Tibial nerve (tissue), 4 donors: ENCODE measurements around the gene ASB1. TPM values are rescaled to one million over a fixed set of nuclear protein-coding genes. Genes with fewer than 3 reads are reported as not detected.
"Not testable (repeated sequence)": the region's sequence is repeated elsewhere in the genome, so short reads cannot be mapped to it uniquely, and the experiment has no call there.

ENCODE experiments used
- DNase-seq, 2 donors: peaks; one replicate each; pipeline ENCODE4 v3.0.0-alpha.2; 2019; ENCODE audit warnings: low spot score in 2 of 2
- H3K27ac ChIP-seq, 4 donors: fragments of 200-600 bp; sonication (generic) in 3 of 4; one replicate each; pipeline ENCODE4 v1.5.1; 2017 to 2019; ENCODE audit warnings: mild to moderate bottlenecking in 1 of 4
- H3K27me3 ChIP-seq, 2 donors: fragments of 200-600 bp; sonication (generic) in 1 of 2; one replicate each; pipeline versions ENCODE4 v1.5.1 to v1.6.0; 2017 to 2019
- H3K36me3 ChIP-seq, 3 donors: fragments of 200-600 bp; sonication (generic); one replicate each; pipeline ENCODE4 v1.5.1; 2018 to 2019
- H3K4me1 ChIP-seq, 4 donors: fragments of 200-600 bp; sonication (generic) in 3 of 4; one replicate each; pipeline ENCODE4 v1.5.1; 2017 to 2019
- H3K4me3 ChIP-seq, 4 donors: fragments of 200-600 bp; sonication (generic) in 3 of 4; one replicate each; pipeline ENCODE4 v1.5.1; 2017 to 2019; ENCODE audit warnings: mild to moderate bottlenecking in 1 of 4, moderate library complexity in 1 of 4
- H3K9me3 ChIP-seq, 4 donors: fragments of 200-600 bp; sonication (generic) in 3 of 4; one replicate each; pipeline ENCODE4 v1.5.1; 2017 to 2019
- CTCF ChIP-seq, 5 experiments: fragments of 200-600 bp in 3 of 5; fragments of 450-650 bp in 2 of 5; sonication (generic) in 3 of 5; IDR thresholded peaks; one replicate each; pipeline ENCODE4 v1.5.1; 2016 to 2019; ENCODE audit warnings: antibody characterized with exemption in 5 of 5, mild to moderate bottlenecking in 3 of 5, moderate library complexity in 2 of 5
- EP300 ChIP-seq, 2 donors: sonication (generic); formaldehyde crosslinking; IDR thresholded peaks; one replicate each; pipeline ENCODE4 v1.6.1; 2017; ENCODE audit warnings: antibody characterized with exemption in 2 of 2, mild to moderate bottlenecking in 1 of 2
- POLR2A ChIP-seq, 2 donors: fragments of 450-650 bp; IDR thresholded peaks; one replicate each; pipeline ENCODE4 v1.6.1; 2017; ENCODE audit warnings: antibody characterized with exemption in 2 of 2, mild to moderate bottlenecking in 2 of 2, moderate library complexity in 2 of 2
- WGBS, 2 donors: methylation state at CpG; one replicate each; pipeline ENCODE4 v1.1.5; 2018; 5-methylcytosine and 5-hydroxymethylcytosine counted together
- total RNA-seq, 4 donors: library from RNA; depleted of rRNA; stranded (reverse); fragments of >200 nt; gene quantifications; one replicate each; pipeline ENCODE4 v1.1.0, GENCODE V29; 2016

Gene ASB1
- total RNA-seq, 4 donors from 2014 or later, result 21.3 to 26.0 (median 24.2) TPM

GRCh38 chr2:238398577-238398976 is 28.1 kb upstream of the ASB1 start:
- 71 to 74% methylated on average over 6 of the region's 6 CpGs for WGBS, 2 donors
- TF ChIP-seq EP300 (IDR thresholded peaks at IDR 0.05), result no peak
- no peak for TF ChIP-seq POLR2A (IDR thresholded peaks at IDR 0.05)
- TF ChIP-seq CTCF (IDR thresholded peaks at IDR 0.05), result no peak
- Histone ChIP-seq H3K4me3 (no peak overlapping the region), H3K9me3 (no peaks in the 10 kb centered on the region), H3K27ac (no peak overlapping the region), H3K27me3 (no peaks in the 10 kb centered on the region), H3K36me3 (peaks cover 0 to 31% (median 0%) of the 10 kb centered on the region in 3 donors), H3K4me1 (no peaks in the 10 kb centered on the region)
- no peak for DNase-seq

- H3K9me3 ChIP-seq, result no peaks in the 10 kb centered on the region
- H3K27ac ChIP-seq, result no peak overlapping the region
- H3K4me3 ChIP-seq, result no peak overlapping the region
- WGBS, 2 donors, result 80 to 81% methylated on average over 2 of the region's 2 CpGs
- TF ChIP-seq POLR2A (IDR thresholded peaks at IDR 0.05) (no peak), CTCF (IDR thresholded peaks at IDR 0.05) (no peak), EP300 (IDR thresholded peaks at IDR 0.05) (no peak)
- H3K4me1 ChIP-seq, result no peaks in the 10 kb centered on the region
- DNase-seq, result no peak
- no peaks in the 10 kb centered on the region for H3K27me3 ChIP-seq
- peaks cover 0 to 31% (median 0%) of the 10 kb centered on the region in 3 donors for H3K36me3 ChIP-seq
Measured at GRCh38 chr2:238399094-238399493, 27.6 kb upstream of the ASB1 start.

GRCh38 chr2:238401551-238401950 is 25.2 kb upstream of the ASB1 start:
- no peak for TF ChIP-seq POLR2A (IDR thresholded peaks at IDR 0.05)
- TF ChIP-seq EP300 (IDR thresholded peaks at IDR 0.05), result no peak
- TF ChIP-seq CTCF (IDR thresholded peaks at IDR 0.05), result no peak
- 88 to 89% methylated on average over 8 of the region's 8 CpGs for WGBS, 2 donors
- Histone ChIP-seq H3K27ac (no peak overlapping the region), H3K4me3 (no peak overlapping the region), H3K9me3 (no peaks in the 10 kb centered on the region), H3K27me3 (no peaks in the 10 kb centered on the region), H3K36me3 (peaks cover 0 to 31% (median 0%) of the 10 kb centered on the region in 3 donors), H3K4me1 (no peaks in the 10 kb centered on the region)
- no peak for DNase-seq

GRCh38 chr2:238403632-238404405 is 22.9 kb upstream of the ASB1 start:
- no peak for TF ChIP-seq CTCF (IDR thresholded peaks at IDR 0.05)
- TF ChIP-seq EP300 (IDR thresholded peaks at IDR 0.05), result no peak
- no peak for TF ChIP-seq POLR2A (IDR thresholded peaks at IDR 0.05)
- H3K27me3 ChIP-seq, result no peaks in the 10 kb centered on the region
- no peaks in the 10 kb centered on the region for H3K9me3 ChIP-seq
- peaks cover 0 to 24% (median 0%) of the 10 kb centered on the region in 3 donors for H3K36me3 ChIP-seq
- no peak overlapping the region for H3K4me3 ChIP-seq
- 88 to 90% methylated on average over 21 of the region's 21 CpGs for WGBS, 2 donors
- peaks cover 0 to 5% (median 0%) of the 10 kb centered on the region in 4 donors for H3K4me1 ChIP-seq
- no peak overlapping the region for H3K27ac ChIP-seq
- no peak for DNase-seq

- H3K36me3 ChIP-seq, result peaks cover 0 to 18% (median 0%) of the 10 kb centered on the region in 3 donors
- 80 to 81% methylated on average over 19 of the region's 19 CpGs for WGBS, 2 donors
- peaks cover 0 to 10% (median 0%) of the 10 kb centered on the region in 4 donors for H3K4me1 ChIP-seq
- DNase-seq, result no peak
- H3K27ac ChIP-seq, result no peak overlapping the region
- H3K27me3 ChIP-seq, result no peaks in the 10 kb centered on the region
- no peaks in the 10 kb centered on the region for H3K9me3 ChIP-seq
- H3K4me3 ChIP-seq, result no peak overlapping the region
- no peak for TF ChIP-seq EP300 (IDR thresholded peaks at IDR 0.05)
- no peak for TF ChIP-seq CTCF (IDR thresholded peaks at IDR 0.05)
- TF ChIP-seq POLR2A (IDR thresholded peaks at IDR 0.05), result no peak
Measured at GRCh38 chr2:238404406-238405216, 22.1 kb upstream of the ASB1 start.

GRCh38 chr2:238405217-238405555 is 21.5 kb upstream of the ASB1 start:
- WGBS, 2 donors, result 90% methylated on average over 4 of the region's 4 CpGs
- not testable (repeated sequence) for H3K9me3 ChIP-seq, H3K4me1 ChIP-seq, H3K27ac ChIP-seq, H3K4me3 ChIP-seq, H3K27me3 ChIP-seq, DNase-seq
- peaks cover 0 to 12% (median 0%) of the 10 kb centered on the region in 3 donors for H3K36me3 ChIP-seq
